Left lung (tissue), 10 donors: ENCODE results near the gene ITGB6. TPM values are rescaled to one million over a fixed set of nuclear protein-coding genes. Genes with fewer than 3 reads are reported as not detected.

Experiments
- ATAC-seq: fragments of 200-7000 bp; cut with Tn5 transposase; one replicate; pipeline ENCODE4 v1.9.1; 2020; ENCODE audit warnings: moderate library complexity
- DNase-seq, 4 donors: peaks; one replicate each; pipeline ENCODE4 v3.0.0-alpha.2; 2013 to 2020
- H3K27ac ChIP-seq, 2 donors: fragments of 200-600 bp; sonication (generic) in 1 of 2; one replicate each; pipeline versions ENCODE4 v1.5.0 to v1.8.0; 2020 to 2021
- H3K27me3 ChIP-seq, 2 donors: fragments of 200-600 bp; sonication (generic) in 1 of 2; one replicate each; pipeline versions ENCODE4 v1.5.0 to v1.8.0; 2020 to 2021
- H3K36me3 ChIP-seq, 2 donors: fragments of 200-600 bp; sonication (generic) in 1 of 2; one replicate each; pipeline versions ENCODE4 v1.5.0 to v1.8.0; 2020 to 2021
- H3K4me1 ChIP-seq, 2 donors: fragments of 200-600 bp; one replicate each; pipeline ENCODE4 v1.8.0; 2021
- H3K4me3 ChIP-seq, 2 donors: fragments of 200-600 bp; sonication (generic) in 1 of 2; one replicate each; pipeline versions ENCODE4 v1.5.0 to v1.8.0; 2020 to 2021; ENCODE audit warnings: mild to moderate bottlenecking in 1 of 2
- H3K9me3 ChIP-seq, 2 donors: fragments of 200-600 bp; sonication (generic) in 1 of 2; one replicate each; pipeline versions ENCODE4 v1.5.0 to v1.8.0; 2020 to 2021
- CTCF ChIP-seq, 2 donors: fragments of 200-600 bp; sonication (generic) in 1 of 2; IDR thresholded peaks; one replicate each; pipeline versions ENCODE4 v1.5.0 to v1.8.0; 2021; ENCODE audit warnings: antibody characterized with exemption in 2 of 2
- intact Hi-C, 2 donors: fragments of 100-400 bp; cut with DNase I; formaldehyde crosslinking; loops; one replicate each; pipeline versions ENCODE4 v1.11.2 to v1.14.2; 2022
- polyA plus RNA-seq, 6 donors: library from polyadenylated mRNA; unstranded; fragments of 120-200 nt; gene quantifications; one replicate each; pipeline ENCODE4 v1.2.1, GENCODE V29; 2013; ENCODE audit not compliant: insufficient read length in 6 of 6
- total RNA-seq, 2 donors: library from RNA; stranded (reverse); fragmentation: NEBNext Ultra II Directional; extraction: Animal tissue kit (Norgen Biotek cat#: 25700); gene quantifications; one replicate each; pipeline ENCODE4 v1.2.1, GENCODE V29; 2021
- donor health status: DM: no; HTN: yes; CAD: no.
- donor health status: DM: no; HTN: no; CAD: no.

ITGB6 gene
- total and polyA plus RNA-seq, 8 donors: 4.4 to 227 (median 8.5) TPM

- intact Hi-C loops: no loop called here
- H3K4me1 ChIP-seq: peaks cover 17 to 18% of the 10 kb centered on the region in 2 donors
- ATAC-seq: no peak
- H3K9me3 ChIP-seq: no peaks in the 10 kb centered on the region
- H3K4me3 ChIP-seq: no peak overlapping the region
- DNase-seq: no peak
- TF ChIP-seq CTCF (IDR thresholded peaks at IDR 0.05): no peak
- H3K36me3 ChIP-seq: no peaks in the 10 kb centered on the region
- no peak overlapping the region for H3K27ac ChIP-seq
- no peaks in the 10 kb centered on the region for H3K27me3 ChIP-seq
Measured at GRCh38 chr2:160225722-160226121, 25.6 kb upstream of the ITGB6 start.

- ATAC-seq (no peak), DNase-seq (no peak)
- H3K36me3 ChIP-seq: no peaks in the 10 kb centered on the region
- no peaks in the 10 kb centered on the region for H3K9me3 ChIP-seq
- H3K4me1 ChIP-seq: peaks cover 17 to 19% of the 10 kb centered on the region in 2 donors
- peak overlapping the region; percentile 38 to 49 for H3K27ac ChIP-seq
- no peak overlapping the region for H3K4me3 ChIP-seq
- TF ChIP-seq CTCF (IDR thresholded peaks at IDR 0.05): no peak
- intact Hi-C loops: no loop called here
- H3K27me3 ChIP-seq: no peaks in the 10 kb centered on the region
Measured at GRCh38 chr2:160224507-160224906, 24.4 kb upstream of the ITGB6 start.

- Histone ChIP-seq H3K4me3 (no peak overlapping the region), H3K27me3 (no peaks in the 10 kb centered on the region), H3K36me3 (no peaks in the 10 kb centered on the region), H3K4me1 (peaks cover 13 to 19% of the 10 kb centered on the region in 2 donors), H3K9me3 (no peaks in the 10 kb centered on the region), H3K27ac (peak overlapping the region; percentile 38 to 49)
- DNase-seq: no peak
- intact Hi-C loops: no loop called here
- no peak for TF ChIP-seq CTCF (IDR thresholded peaks at IDR 0.05)
- peak; percentile 32 for ATAC-seq
Measured at GRCh38 chr2:160224060-160224459, 24.0 kb upstream of the ITGB6 start.

GRCh38 chr2:160223560-160223959 lies 23.5 kb upstream of the ITGB6 start:
- DNase-seq: no peak
- ATAC-seq: no peak
- H3K4me1 ChIP-seq: peaks cover 12 to 19% of the 10 kb centered on the region in 2 donors
- no peak overlapping the region for H3K4me3 ChIP-seq
- no peaks in the 10 kb centered on the region for H3K27me3 ChIP-seq
- H3K36me3 ChIP-seq: no peaks in the 10 kb centered on the region
- H3K27ac ChIP-seq: peak overlapping the region; percentile 38 to 80
- no peaks in the 10 kb centered on the region for H3K9me3 ChIP-seq
- intact Hi-C loops: no loop called here
- no peak for TF ChIP-seq CTCF (IDR thresholded peaks at IDR 0.05)

GRCh38 chr2:160222546-160223283 lies 22.6 kb upstream of the ITGB6 start:
- DNase-seq (no peak), ATAC-seq (no peak)
- no peak overlapping the region for H3K4me3 ChIP-seq
- no peaks in the 10 kb centered on the region for H3K36me3 ChIP-seq
- no peak for TF ChIP-seq CTCF (IDR thresholded peaks at IDR 0.05)
- peaks cover 12 to 19% of the 10 kb centered on the region in 2 donors for H3K4me1 ChIP-seq
- peak overlapping the region; percentile 66 to 80 for H3K27ac ChIP-seq
- intact Hi-C loops: no loop called here
- H3K9me3 ChIP-seq: no peaks in the 10 kb centered on the region
- no peaks in the 10 kb centered on the region for H3K27me3 ChIP-seq
